H1 (cell line): ENCODE data around the gene MAFB. TPM values are rescaled to one million over a fixed set of nuclear protein-coding genes. Genes with fewer than 3 reads are reported as not detected.

Experiments used
- CTCF ChIA-PET: fragments of 300-600 bp; sonication (Branson Sonifier 250); formaldehyde crosslinking; loops from one replicate; lab custom pipeline; 2021; ENCODE audit not compliant: partially characterized antibody; lab: Charles Lee
- POLR2A ChIA-PET: fragments of 300-600 bp; sonication (Branson Sonifier 250); formaldehyde crosslinking; loops from one replicate; lab custom pipeline; 2021; ENCODE audit warnings: inconsistent platforms; ENCODE audit not compliant: partially characterized antibody; lab: Charles Lee
- DNase-seq, 2 experiments: peaks; one replicate each; pipeline versions ENCODE4 v3.0.0 to v3.0.0-alpha.2; 2010 to 2022; ENCODE audit warnings: low spot score in 2 of 2, low read depth in 1 of 2, mixed read lengths in 1 of 2
- FAIRE-seq: peaks from 2 replicates; lab custom pipeline; 2011; peaks lifted over from hg19 to GRCh38; lab: Jason Lieb, UNC
- H2AFZ ChIP-seq: 2 replicates; pipeline ENCODE4 v1.8.1; 2012; ENCODE audit warnings: low read length, inconsistent platforms
- H2AK5ac ChIP-seq: 2 replicates; pipeline ENCODE4 v1.6.1; 2013; ENCODE audit warnings: low read depth, low read length
- H2BK120ac ChIP-seq: replicated peaks from 2 replicates; pipeline ENCODE3; 2013; ENCODE audit warnings: low read depth, low read length, inconsistent platforms
- H2BK12ac ChIP-seq: 2 replicates; pipeline ENCODE4 v1.6.1; 2013; ENCODE audit warnings: low read depth, low read length
- H2BK15ac ChIP-seq: 2 replicates; pipeline ENCODE4 v1.6.1; 2013; ENCODE audit warnings: low read length
- H2BK20ac ChIP-seq: 2 replicates; pipeline ENCODE4 v1.6.1; 2013; ENCODE audit warnings: low read length
- H2BK5ac ChIP-seq: 2 replicates; pipeline ENCODE4 v1.6.1; 2013; ENCODE audit warnings: low read depth, low read length
- H3K14ac ChIP-seq: 2 replicates; pipeline ENCODE4 v1.6.1; 2013; ENCODE audit warnings: inconsistent platforms; ENCODE audit not compliant: insufficient read length
- H3K18ac ChIP-seq: 2 replicates; pipeline ENCODE4 v1.6.1; 2013; ENCODE audit warnings: low read length; ENCODE audit errors: extremely low read depth
- H3K23ac ChIP-seq: 2 replicates; pipeline ENCODE4 v1.6.1; 2013; ENCODE audit warnings: inconsistent platforms; ENCODE audit not compliant: insufficient read length
- H3K23me2 ChIP-seq: 2 replicates; pipeline ENCODE4 v1.6.1; 2013; ENCODE audit warnings: low read depth, low read length
- H3K27ac ChIP-seq: 2 replicates; pipeline ENCODE4 v1.6.1; 2011; ENCODE audit warnings: low read depth, low read length, inconsistent platforms
- H3K27me3 ChIP-seq, 4 experiments: replicated peaks in 1 of 4; 1 replicate in 1 of 4; 2 replicates in 3 of 4; pipeline versions ENCODE4 v1.6.1 to v1.8.1; 2011 to 2013; ENCODE audit warnings: low read length in 3 of 4, mild to moderate bottlenecking in 3 of 4, inconsistent platforms in 2 of 4, mixed read lengths in 2 of 4, moderate library complexity in 1 of 4; ENCODE audit not compliant: control insufficient read depth in 3 of 4, insufficient read depth in 3 of 4; ENCODE audit errors: extremely low read depth in 1 of 4
- H3K36me3 ChIP-seq, 4 experiments: 2 replicates each; pipeline versions ENCODE4 v1.6.1 to v1.8.1; 2011 to 2013; ENCODE audit warnings: mild to moderate bottlenecking in 4 of 4, low read length in 3 of 4, moderate library complexity in 2 of 4, control low read depth in 1 of 4, inconsistent platforms in 1 of 4; ENCODE audit not compliant: insufficient read depth in 4 of 4, control insufficient read depth in 2 of 4
- H3K4ac ChIP-seq: replicated peaks from 2 replicates; pipeline ENCODE3; 2013; ENCODE audit warnings: low read length, low read depth, mixed read lengths, inconsistent platforms; ENCODE audit not compliant: insufficient read length
- H3K4me1 ChIP-seq, 4 experiments: replicated peaks in 1 of 4; 1 replicate in 1 of 4; 2 replicates in 3 of 4; pipeline versions ENCODE4 v1.6.1 to v1.8.1; 2011 to 2013; ENCODE audit warnings: low read length in 3 of 4, inconsistent platforms in 2 of 4, mixed read lengths in 1 of 4; ENCODE audit not compliant: insufficient read depth in 4 of 4, control insufficient read depth in 3 of 4
- H3K4me2 ChIP-seq, 2 experiments: 2 replicates each; pipeline versions ENCODE4 v1.6.1 to v1.8.1; 2011 to 2013; ENCODE audit warnings: low read depth in 2 of 2, low read length in 2 of 2, control low read depth in 1 of 2, inconsistent platforms in 1 of 2, mild to moderate bottlenecking in 1 of 2; ENCODE audit not compliant: insufficient read depth in 1 of 2
- H3K4me3 ChIP-seq, 4 experiments: fragments of 200-600, 300-600 bp in 1 of 4; sonication (generic), shearing (Covaris generic), sonication (Bioruptor Twin) in 1 of 4; 2 replicates each; pipeline versions ENCODE4 v1.5.1 to v1.8.1; 2011 to 2016; ENCODE audit warnings: low read length in 4 of 4, low read depth in 3 of 4, control low read depth in 2 of 4, inconsistent platforms in 2 of 4, mild to moderate bottlenecking in 2 of 4, mixed read lengths in 1 of 4, moderate library complexity in 1 of 4; ENCODE audit not compliant: insufficient read depth in 2 of 4; ENCODE audit errors: extremely low read depth in 1 of 4
- H3K56ac ChIP-seq: replicated peaks from 2 replicates; pipeline ENCODE3; 2013; ENCODE audit warnings: low read depth, mild to moderate bottlenecking, mixed read lengths, low read length, inconsistent platforms; ENCODE audit not compliant: insufficient read length
- H3K79me1 ChIP-seq: 2 replicates; pipeline ENCODE4 v1.6.1; 2013; ENCODE audit warnings: low read depth, low read length, control low read depth
- H3K79me2 ChIP-seq, 2 experiments: 2 replicates each; pipeline versions ENCODE4 v1.6.1 to v1.8.1; 2012 to 2013; ENCODE audit warnings: low read length in 2 of 2, mild to moderate bottlenecking in 2 of 2, inconsistent platforms in 1 of 2; ENCODE audit not compliant: insufficient read depth in 2 of 2, control insufficient read depth in 1 of 2
- H3K9ac ChIP-seq, 4 experiments: replicated peaks in 1 of 4; 1 replicate in 1 of 4; 2 replicates in 3 of 4; pipeline versions ENCODE4 v1.6.1 to v1.8.1; 2011 to 2013; ENCODE audit warnings: low read depth in 3 of 4, low read length in 3 of 4, control low read depth in 2 of 4, mild to moderate bottlenecking in 2 of 4, moderate library complexity in 2 of 4, inconsistent platforms in 1 of 4; ENCODE audit errors: extremely low read depth in 1 of 4
- H3K9me3 ChIP-seq, 2 experiments: 2 replicates each; pipeline versions ENCODE4 v1.6.1 to v1.8.1; 2012 to 2013; ENCODE audit warnings: mild to moderate bottlenecking in 2 of 2, moderate library complexity in 2 of 2, control low read depth in 1 of 2, inconsistent platforms in 1 of 2, low read depth in 1 of 2, low read length in 1 of 2, mixed read lengths in 1 of 2; ENCODE audit not compliant: insufficient read depth in 2 of 2
- H4K20me1 ChIP-seq, 2 experiments: replicated peaks in 1 of 2; 2 replicates each; pipeline versions ENCODE3 to v1.8.1; 2011 to 2013; ENCODE audit warnings: inconsistent platforms in 2 of 2, low read length in 2 of 2, mild to moderate bottlenecking in 1 of 2; ENCODE audit not compliant: insufficient read depth in 2 of 2, control insufficient read depth in 1 of 2
- H4K5ac ChIP-seq: 2 replicates; pipeline ENCODE4 v1.6.1; 2013; ENCODE audit warnings: low read length, low read depth, mixed read lengths, inconsistent platforms; ENCODE audit not compliant: insufficient read length
- H4K8ac ChIP-seq: 2 replicates; pipeline ENCODE4 v1.8.0; 2013; ENCODE audit warnings: mild to moderate bottlenecking, moderate library complexity, low read length, inconsistent platforms; ENCODE audit not compliant: insufficient read depth; ENCODE audit errors: extremely low read depth
- H4K91ac ChIP-seq: replicated peaks from 2 replicates; pipeline ENCODE3; 2013; ENCODE audit warnings: low read length, mixed read lengths, inconsistent platforms; ENCODE audit not compliant: insufficient read length
- CHD1 ChIP-seq: IDR thresholded peaks from 2 replicates; pipeline ENCODE4 v1.6.1; 2012; ENCODE audit warnings: low read depth, low read length, improper control_type of control experiment
- E2F6 ChIP-seq: IDR thresholded peaks from 2 replicates; pipeline ENCODE4 v1.6.1; 2012; ENCODE audit warnings: inconsistent platforms
- JUN ChIP-seq: IDR thresholded peaks from 2 replicates; pipeline ENCODE4 v1.6.1; 2011; ENCODE audit warnings: low read depth, mild to moderate bottlenecking, improper control_type of control experiment, low read length
- SAP30 ChIP-seq: fragments of 300-600 bp; sonication (generic); IDR thresholded peaks from 2 replicates; pipeline ENCODE4 v1.7.1; 2012; ENCODE audit warnings: low read length, moderate library complexity, mild to moderate bottlenecking, inconsistent platforms; ENCODE audit not compliant: insufficient read depth, insufficient replicate concordance
- WGBS, 2 experiments: shearing (Covaris generic) in 1 of 2; methylation state at CpG; one replicate each; pipeline versions ENCODE4 v1.1.6 to v1.1.7; 2013 to 2015; ENCODE audit warnings: low lambda C conversion rate in 2 of 2, mixed read lengths in 2 of 2, inconsistent platforms in 1 of 2, low coverage in 1 of 2, missing lambda C conversion rate in 1 of 2; ENCODE audit not compliant: insufficient replicate concordance in 2 of 2, insufficient coverage in 1 of 2, insufficient read length in 1 of 2; ENCODE audit errors: extremely low coverage in 1 of 2, missing lambda C conversion rate in 1 of 2; 5-methylcytosine and 5-hydroxymethylcytosine counted together
- polyA plus RNA-seq, 7 experiments: library from polyadenylated mRNA; depleted of rRNA in 3 of 7; stranded (reverse) in 5 of 7; unstranded in 2 of 7; fragments of >200 nt in 5 of 7; fragments of 200-250 nt in 2 of 7; gene quantifications; 1 replicate in 5 of 7; 2 replicates in 1 of 7; 4 replicates in 1 of 7; pipeline versions ENCODE4 v1.2.1 to v1.2.3, GENCODE V29; 2011 to 2013; ENCODE audit warnings: missing spikeins in 2 of 7, mixed read lengths in 2 of 7
- total RNA-seq: library from RNA; stranded (reverse); fragmentation: NEBNext Ultra II Directional; extraction: Animal tissue kit (Norgen Biotek cat#: 25700); gene quantifications from 2 replicates; pipeline ENCODE4 v1.2.1, GENCODE V29; 2021

MAFB gene
- total and polyA plus RNA-seq, 2 of the 8 experiments (the other 6 are each of a cell fraction or from before 2014, with no cell fraction given) = 0.83 to 1.8 TPM

DNA sequence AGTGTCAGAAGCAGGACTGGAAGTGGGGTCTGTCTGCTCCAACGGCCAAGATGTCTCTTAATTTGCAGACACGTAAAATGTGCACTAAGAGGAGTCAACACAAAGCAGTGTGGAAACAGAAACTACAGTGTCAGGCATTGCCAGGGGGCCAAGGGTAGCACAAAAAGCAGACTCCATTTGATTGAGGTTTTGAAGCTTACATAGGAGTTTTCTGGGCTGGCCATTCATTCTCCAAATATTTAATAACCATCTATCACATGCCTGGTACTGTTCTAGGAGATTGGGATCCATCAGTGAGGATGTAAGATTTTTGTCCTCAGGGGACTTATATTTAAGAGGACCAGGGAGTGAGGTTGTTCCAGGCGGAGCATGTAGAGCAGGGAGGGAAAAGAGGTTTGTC lies 29.5 kb downstream of the MAFB start:
- Histone ChIP-seq H3K4me1 (no peaks in the 10 kb centered on the region; a peak in 1 of 7 replicates), H2BK5ac (no peak overlapping the region), H3K4me3 (no peak overlapping the region), H4K5ac (no peak overlapping the region), H3K23me2 (no peaks in the 10 kb centered on the region), H4K8ac (no peak overlapping the region), H2BK120ac (no peak overlapping the region), H4K20me1 (no peaks in the 10 kb centered on the region), H3K79me1 (no peaks in the 10 kb centered on the region), H3K18ac (no peak overlapping the region), H3K14ac (no peak overlapping the region), H3K9ac (no peak overlapping the region), H3K27ac (no peak overlapping the region), H3K9me3 (no peaks in the 10 kb centered on the region), H3K4me2 (no peak overlapping the region), H4K91ac (no peak overlapping the region), H2BK15ac (no peak overlapping the region), H2BK20ac (no peak overlapping the region), H2AK5ac (no peak overlapping the region), H3K4ac (no peak overlapping the region), H2AFZ (no peak overlapping the region), H3K79me2 (no peaks in the 10 kb centered on the region), H3K23ac (no peak overlapping the region), H3K56ac (no peak overlapping the region), H3K27me3 (no peaks in the 10 kb centered on the region; a peak in 1 of 7 replicates), H2BK12ac (no peak overlapping the region), H3K36me3 (no peaks in the 10 kb centered on the region)
- POLR2A ChIA-PET = no interaction called here
- FAIRE-seq (no peak), DNase-seq (no peak)
- WGBS, 2 experiments = 75% methylated on average over 3 of the region's 3 CpGs; no CpG with 5 or more reads in 1 of the 2 experiments
- CTCF ChIA-PET = interaction anchor here (0.9 to 1.4 kb wide), 2 partner anchors 29 to 30 kb away, joined by 3 to 4 read pairs; partner anchors contain the start of gene MAFB
- TF ChIP-seq CHD1 = no peak
- TF ChIP-seq JUN = no peak
- TF ChIP-seq SAP30 = no peak
- no peak for TF ChIP-seq E2F6
